B cell (primary cell): Measurements from ENCODE around the gene APP. TPM values are rescaled to one million over a fixed set of nuclear protein-coding genes. Genes with fewer than 3 reads are reported as not detected.
"Not testable (repeated sequence)": the region's sequence is repeated elsewhere in the genome, so short reads cannot be mapped to it uniquely, and the experiment has no call there.

Source experiments
- ATAC-seq: fragments of 200-7000 bp; cut with Tn5 transposase; one replicate; pipeline ENCODE4 v1.10.0; 2021; ENCODE audit warnings: low read depth, mild to moderate bottlenecking, moderate number of reproducible peaks, moderate library complexity
- CTCF ChIA-PET: fragments of 350-600 bp; sonication (Branson Sonifier 250); formaldehyde crosslinking; loops from one replicate; lab custom pipeline; 2021; ENCODE audit warnings: antibody characterized with exemption, inconsistent platforms; lab: Charles Lee
- POLR2A ChIA-PET: fragments of 350-600 bp; sonication (Branson Sonifier 250); formaldehyde crosslinking; loops from one replicate; lab custom pipeline; 2021; ENCODE audit warnings: antibody characterized with exemption; lab: Charles Lee
- DNase-seq: peaks from one replicate; pipeline ENCODE4 v3.0.0; 2013
- H2AFZ ChIP-seq: 2 replicates; pipeline ENCODE4 v1.6.1; 2012; ENCODE audit warnings: mild to moderate bottlenecking, low read depth, low read length; ENCODE audit not compliant: insufficient read depth, poor library complexity, severe bottlenecking
- H3K27ac ChIP-seq, 2 donors: 1 replicate in 1 of 2; 2 replicates in 1 of 2; pipeline ENCODE4 v1.5.1; 2012 to 2013; ENCODE audit warnings: low read length in 2 of 2, mild to moderate bottlenecking in 2 of 2, moderate library complexity in 1 of 2
- H3K27me3 ChIP-seq, 4 experiments: fragments of 200-600 bp in 1 of 4; sonication (generic) in 1 of 4; replicated peaks in 1 of 4; 1 replicate in 2 of 4; 2 replicates in 2 of 4; pipeline versions ENCODE4 v1.6.1 to v1.7.0; 2013 to 2016; ENCODE audit warnings: low read length in 3 of 4, mild to moderate bottlenecking in 2 of 4, mixed read lengths in 1 of 4, moderate library complexity in 1 of 4; ENCODE audit not compliant: insufficient read depth in 4 of 4, control insufficient read depth in 3 of 4; ENCODE audit errors: control extremely low read depth in 1 of 4
- H3K36me3 ChIP-seq, 2 experiments: replicated peaks in 1 of 2; 1 replicate in 1 of 2; 2 replicates in 1 of 2; pipeline versions ENCODE4 v1.6.1 to v1.7.1; 2013; ENCODE audit warnings: low read length in 1 of 2; ENCODE audit not compliant: insufficient read depth in 2 of 2, control insufficient read depth in 1 of 2; ENCODE audit errors: control extremely low read depth in 1 of 2, extremely low read depth in 1 of 2
- H3K4me1 ChIP-seq, 2 donors: fragments of 200-600 bp in 1 of 2; sonication (generic) in 1 of 2; 1 replicate in 1 of 2; 2 replicates in 1 of 2; pipeline versions ENCODE4 v1.5.1 to v1.6.1; 2013 to 2017; ENCODE audit warnings: low read length in 2 of 2; ENCODE audit not compliant: control insufficient read depth in 2 of 2, insufficient read depth in 2 of 2
- H3K4me2 ChIP-seq: replicated peaks from 2 replicates; pipeline ENCODE3; 2012; ENCODE audit warnings: mild to moderate bottlenecking, low read depth, low read length; ENCODE audit not compliant: poor library complexity, severe bottlenecking
- H3K4me3 ChIP-seq, 5 experiments: fragments of 200-600 bp in 1 of 5; sonication (generic) in 1 of 5; 1 replicate in 3 of 5; 2 replicates in 2 of 5; pipeline versions ENCODE4 v1.5.1 to v1.7.0; 2011 to 2016; ENCODE audit warnings: low read length in 4 of 5, mild to moderate bottlenecking in 4 of 5, low read depth in 2 of 5, control low read depth in 1 of 5, moderate library complexity in 1 of 5; ENCODE audit not compliant: insufficient read depth in 1 of 5; ENCODE audit errors: control extremely low read depth in 1 of 5, extremely low read depth in 1 of 5
- H3K79me2 ChIP-seq: fragments of 200-600 bp; sonication (generic); one replicate; pipeline ENCODE4 v1.6.0; 2016; ENCODE audit warnings: low read length; ENCODE audit not compliant: control insufficient read depth, insufficient read depth
- H3K9ac ChIP-seq: fragments of 200-600 bp; sonication (generic); 2 replicates; pipeline ENCODE4 v1.6.1; 2017; ENCODE audit warnings: mild to moderate bottlenecking, low read length, moderate library complexity
- H3K9me3 ChIP-seq, 3 donors: one replicate each; pipeline versions ENCODE4 v1.6.1 to v1.7.1; 2013; ENCODE audit warnings: low read length in 2 of 3; ENCODE audit not compliant: control insufficient read depth in 2 of 3, insufficient read depth in 1 of 3; ENCODE audit errors: control extremely low read depth in 1 of 3
- H4K20me1 ChIP-seq: 2 replicates; pipeline ENCODE4 v1.6.0; 2012; ENCODE audit warnings: mild to moderate bottlenecking, low read length; ENCODE audit not compliant: insufficient read depth, control insufficient read depth, poor library complexity, severe bottlenecking
- H3K27ac Mint-ChIP-seq: one replicate; pipeline ENCODE4 v1.8.0; 2021; ENCODE audit warnings: mixed read lengths
- H3K27me3 Mint-ChIP-seq: one replicate; pipeline ENCODE4 v1.8.0; 2021; ENCODE audit warnings: mixed read lengths
- H3K4me1 Mint-ChIP-seq: one replicate; pipeline ENCODE4 v1.8.0; 2021; ENCODE audit warnings: mixed read lengths
- H3K4me3 Mint-ChIP-seq: one replicate; pipeline ENCODE4 v1.8.0; 2021; ENCODE audit warnings: mixed read lengths
- H3K9me3 Mint-ChIP-seq: one replicate; pipeline ENCODE4 v1.8.0; 2022; ENCODE audit warnings: mixed read lengths; ENCODE audit not compliant: insufficient read depth
- EZH2 ChIP-seq: IDR thresholded peaks from 2 replicates; pipeline ENCODE4 v1.6.1; 2012; ENCODE audit warnings: borderline replicate concordance, low read depth, mild to moderate bottlenecking, moderate library complexity, low read length; ENCODE audit not compliant: insufficient read depth, poor library complexity, severe bottlenecking
- WGBS: methylation state at CpG from one replicate; pipeline ENCODE4 v1.1.5; 2013; ENCODE audit warnings: missing lambda C conversion rate; ENCODE audit not compliant: insufficient coverage; 5-methylcytosine and 5-hydroxymethylcytosine counted together
- intact Hi-C: fragments of 100-400 bp; cut with micrococcal nuclease; formaldehyde crosslinking; loops from one replicate; pipeline ENCODE4 v1.10.0; 2022
- polyA plus RNA-seq: library from polyadenylated mRNA; depleted of rRNA; stranded (reverse); fragments of >200 nt; gene quantifications from 2 replicates; pipeline ENCODE4 v1.2.3, GENCODE V29; 2012
- total RNA-seq, 2 donors: library from RNA; stranded (reverse); fragments of 120-200 nt in 1 of 2; gene quantifications; 1 replicate in 1 of 2; 2 replicates in 1 of 2; pipeline versions ENCODE4 v1.2.3 to v1.2.4, GENCODE V29; 2013 to 2022
- TF ChIP-seq, protein P1 (sequence below): fragments of 200-600 bp; IDR thresholded peaks from one replicate; pipeline ENCODE4 v1.8.0; 2022; ENCODE audit warnings: antibody characterized with exemption, mild to moderate bottlenecking

The APP gene
- total and polyA plus RNA-seq, 2 donors (not counting 1 experiment from before 2014, with no cell fraction given), result 28.3 to 34.7 TPM

GRCh38 chr21:26013970-26014369 is 156.6 kb downstream of the APP start:
- ChIA-PET CTCF (no interaction called here), POLR2A (no interaction called here)
- H3K79me2 ChIP-seq, result no peaks in the 10 kb centered on the region
- H3K36me3 ChIP-seq, result no peaks in the 10 kb centered on the region
- no peaks in the 10 kb centered on the region for H3K4me1 ChIP-seq
- ATAC-seq (no peak), DNase-seq (no peak)
- no peak overlapping the region for H3K27ac ChIP-seq
- Mint-ChIP-seq H3K27ac (no peak overlapping the region), H3K4me1 (no peaks in the 10 kb centered on the region), H3K4me3 (no peak overlapping the region), H3K9me3 (no peaks in the 10 kb centered on the region), H3K27me3 (no peaks in the 10 kb centered on the region)
- H3K27me3 ChIP-seq, result no peaks in the 10 kb centered on the region
- no peak overlapping the region for H2AFZ ChIP-seq
- intact Hi-C loops, result no loop called here
- TF ChIP-seq, protein P1, sequence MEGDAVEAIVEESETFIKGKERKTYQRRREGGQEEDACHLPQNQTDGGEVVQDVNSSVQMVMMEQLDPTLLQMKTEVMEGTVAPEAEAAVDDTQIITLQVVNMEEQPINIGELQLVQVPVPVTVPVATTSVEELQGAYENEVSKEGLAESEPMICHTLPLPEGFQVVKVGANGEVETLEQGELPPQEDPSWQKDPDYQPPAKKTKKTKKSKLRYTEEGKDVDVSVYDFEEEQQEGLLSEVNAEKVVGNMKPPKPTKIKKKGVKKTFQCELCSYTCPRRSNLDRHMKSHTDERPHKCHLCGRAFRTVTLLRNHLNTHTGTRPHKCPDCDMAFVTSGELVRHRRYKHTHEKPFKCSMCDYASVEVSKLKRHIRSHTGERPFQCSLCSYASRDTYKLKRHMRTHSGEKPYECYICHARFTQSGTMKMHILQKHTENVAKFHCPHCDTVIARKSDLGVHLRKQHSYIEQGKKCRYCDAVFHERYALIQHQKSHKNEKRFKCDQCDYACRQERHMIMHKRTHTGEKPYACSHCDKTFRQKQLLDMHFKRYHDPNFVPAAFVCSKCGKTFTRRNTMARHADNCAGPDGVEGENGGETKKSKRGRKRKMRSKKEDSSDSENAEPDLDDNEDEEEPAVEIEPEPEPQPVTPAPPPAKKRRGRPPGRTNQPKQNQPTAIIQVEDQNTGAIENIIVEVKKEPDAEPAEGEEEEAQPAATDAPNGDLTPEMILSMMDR, result no peak
- no peak for TF ChIP-seq EZH2
- 56% methylated on average over 2 of the region's 4 CpGs for WGBS
- no peak overlapping the region for H3K4me2 ChIP-seq
- H4K20me1 ChIP-seq, result no peaks in the 10 kb centered on the region
- no peaks in the 10 kb centered on the region for H3K9me3 ChIP-seq
- H3K9ac ChIP-seq, result no peak overlapping the region
- H3K4me3 ChIP-seq, result no peak overlapping the region

GRCh38 chr21:26012482-26012881 is 158.1 kb downstream of the APP start:
- H3K9me3 ChIP-seq, H3K4me2 ChIP-seq, H3K4me3 ChIP-seq, intact Hi-C loops, POLR2A ChIA-PET, H3K9ac ChIP-seq, H3K27me3 ChIP-seq, H3K4me3 Mint-ChIP-seq, H3K27ac Mint-ChIP-seq, H3K27ac ChIP-seq, H3K9me3 Mint-ChIP-seq, H4K20me1 ChIP-seq, H3K36me3 ChIP-seq, ATAC-seq, DNase-seq, H2AFZ ChIP-seq, H3K4me1 Mint-ChIP-seq, H3K4me1 ChIP-seq, H3K27me3 Mint-ChIP-seq, H3K79me2 ChIP-seq, CTCF ChIA-PET: not testable (repeated sequence)
- WGBS, result 100% methylated on average over 1 of the region's 4 CpGs
